Stimulated activated CD4-positive, alpha-beta T cell treated with anti-CD3 and anti-CD28 coated beads, Interleukin-15, amount 100 ng/mL, for 1 hour (primary cell): ENCODE results near the gene MYO18B.

Experiments
- DNase-seq, 2 donors: peaks; one replicate each; pipeline ENCODE4 v3.0.0-alpha.2; 2020; ENCODE audit warnings: low read depth in 1 of 2, low spot score in 1 of 2

Gene MYO18B

GRCh38 chr22:25774575-25775026, 32.6 kb downstream of the MYO18B start:
- DNase-seq: no peak

GRCh38 chr22:25775531-25775930, 33.5 kb downstream of the MYO18B start:
- DNase-seq: no peak

- no peak for DNase-seq
Measured at GRCh38 chr22:25777411-25777810, 35.4 kb downstream of the MYO18B start.

DNA sequence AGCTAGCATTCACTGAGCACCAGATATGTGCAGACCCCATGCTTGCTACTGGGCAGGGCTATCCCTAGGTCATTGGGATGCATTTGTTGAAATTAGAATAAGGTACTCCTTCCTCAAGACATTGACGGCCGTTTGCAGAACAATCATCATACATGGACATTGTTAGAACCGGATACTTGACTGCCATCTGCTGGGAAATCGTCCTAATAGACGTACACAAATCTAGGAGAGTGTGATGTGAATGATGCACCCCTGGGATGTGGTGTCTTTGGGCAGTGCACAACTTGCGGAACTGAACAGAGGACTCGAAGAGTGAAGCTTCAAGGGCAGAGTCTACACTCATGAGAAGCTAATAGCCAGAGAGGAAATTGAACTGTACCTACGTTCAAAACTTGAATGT, 35.9 kb downstream of the MYO18B start:
- no peak for DNase-seq

DNA sequence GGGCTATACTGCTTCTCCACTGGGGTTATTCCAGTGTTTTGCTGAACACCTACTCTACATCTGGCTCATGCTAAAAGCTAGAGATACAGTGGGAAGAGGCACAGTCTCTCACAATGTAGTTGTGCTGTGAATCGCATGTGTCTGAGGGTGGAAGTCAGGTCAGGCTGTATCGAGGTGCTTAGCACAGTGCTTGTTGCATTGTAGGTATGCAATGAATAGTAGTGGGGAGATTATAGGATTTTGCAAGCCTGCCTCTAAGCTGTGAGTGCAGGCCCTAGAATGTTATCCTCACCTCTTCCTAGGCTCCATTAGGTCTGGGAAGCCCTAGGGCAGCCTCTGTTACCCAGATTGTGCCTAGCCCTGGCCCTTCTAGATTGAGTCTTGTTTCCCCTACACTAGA, 37.4 kb downstream of the MYO18B start:
- no peak for DNase-seq

DNA sequence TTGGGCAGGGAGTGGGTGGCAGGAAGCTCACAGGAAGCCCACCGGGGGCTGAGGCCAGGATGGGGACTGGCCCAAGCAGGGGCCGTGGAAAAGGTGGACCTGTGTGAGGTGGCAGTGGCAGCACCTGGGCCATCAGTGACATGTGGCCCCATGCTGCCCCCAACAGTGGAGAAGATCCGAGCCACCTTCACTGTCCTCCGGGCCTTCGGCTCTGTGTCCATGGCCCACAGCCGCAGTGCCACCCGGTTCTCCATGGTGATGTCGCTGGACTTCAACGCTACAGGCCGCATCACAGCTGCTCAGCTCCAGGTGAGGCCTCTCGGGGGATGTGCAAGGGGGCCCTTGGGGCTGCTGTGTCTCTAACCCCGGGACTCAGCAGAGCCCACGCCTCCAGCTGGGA, 37.9 kb downstream of the MYO18B start:
- no peak for DNase-seq

DNA sequence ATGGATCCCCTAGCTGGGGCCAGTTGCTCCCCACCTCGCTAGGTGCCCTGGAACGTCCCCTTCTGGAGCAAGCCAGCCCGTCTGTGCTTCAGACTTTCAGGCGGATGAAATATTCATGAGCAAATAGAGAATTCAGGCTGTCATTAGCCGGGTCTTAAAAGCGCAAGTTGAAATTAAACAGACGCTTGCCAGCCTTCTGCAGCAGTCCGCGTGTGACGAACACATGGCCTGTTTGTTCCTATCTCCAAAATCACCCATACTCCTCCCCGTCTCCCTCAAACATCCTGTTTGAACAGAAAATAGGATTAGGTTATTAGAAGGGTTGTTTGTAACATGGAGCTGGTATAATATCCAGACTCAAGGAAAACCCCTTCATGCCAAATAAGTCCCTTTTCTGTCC, 38.7 kb downstream of the MYO18B start:
- no peak for DNase-seq

- DNase-seq: no peak
Measured at GRCh38 chr22:25781801-25782200, 39.8 kb downstream of the MYO18B start.

DNA sequence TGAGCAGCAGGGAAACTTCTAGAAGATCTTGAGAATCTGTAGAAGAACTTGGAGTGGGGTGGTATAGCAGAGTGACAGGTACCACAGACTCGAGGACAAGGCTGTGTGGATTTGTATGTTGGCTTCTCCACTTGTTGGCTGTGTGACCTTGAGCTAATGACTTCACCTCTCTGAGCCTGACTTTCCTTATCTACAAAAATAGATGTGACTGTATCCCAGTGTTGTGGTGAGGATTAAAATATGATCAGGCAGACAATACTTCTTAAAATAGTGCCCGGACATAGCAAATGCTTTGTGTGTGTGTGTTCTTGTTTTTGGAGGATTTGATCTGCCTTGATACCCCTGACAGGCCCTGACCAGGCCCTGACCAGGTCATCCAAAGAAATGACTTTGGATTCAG, 40.8 kb downstream of the MYO18B start:
- DNase-seq: no peak

- no peak for DNase-seq
Measured at GRCh38 chr22:25783856-25784255, 41.9 kb downstream of the MYO18B start.

DNA sequence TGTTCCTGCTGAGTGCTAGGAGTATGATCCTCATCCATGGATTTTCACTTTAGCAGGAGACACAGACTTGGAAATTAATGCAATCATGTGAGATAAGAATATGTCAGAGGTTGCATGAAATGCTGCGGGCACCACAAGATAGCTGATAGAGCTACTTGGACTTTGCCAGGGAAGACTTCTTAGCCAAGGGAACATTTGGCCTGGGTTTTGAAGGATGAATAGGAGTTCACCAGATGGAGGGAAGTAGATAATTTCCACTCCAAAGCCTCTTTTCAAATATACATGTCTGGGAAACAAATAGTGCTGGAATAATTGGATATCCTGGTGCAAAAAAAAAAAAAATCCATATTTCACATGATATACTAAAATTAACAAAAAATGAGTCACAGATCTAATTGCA, 44.2 kb downstream of the MYO18B start:
- DNase-seq: no peak

- no peak for DNase-seq
Measured at GRCh38 chr22:25791556-25791955, 49.6 kb downstream of the MYO18B start.

DNA sequence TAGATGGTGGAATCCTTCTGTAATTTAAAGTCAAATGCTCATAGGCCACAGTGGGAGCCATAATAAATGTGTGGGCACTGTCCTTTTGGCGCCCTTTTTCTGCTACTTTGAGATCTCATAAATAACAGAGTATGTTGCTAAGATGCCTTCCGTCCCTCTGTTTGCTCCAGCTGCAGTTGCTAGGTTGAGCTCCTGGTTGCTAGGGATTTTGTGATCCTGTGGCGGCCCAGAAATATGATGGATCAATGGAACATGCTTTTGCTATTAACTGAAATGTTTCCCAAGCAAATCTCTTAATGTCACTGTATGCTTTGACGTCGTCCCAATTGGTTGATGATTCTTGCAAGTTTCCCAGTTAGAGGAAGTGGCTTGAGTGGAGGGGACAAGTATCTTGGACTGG, 53.5 kb downstream of the MYO18B start:
- DNase-seq: no peak

GRCh38 chr22:25797498-25798290, 55.7 kb downstream of the MYO18B start:
- no peak for DNase-seq

DNA sequence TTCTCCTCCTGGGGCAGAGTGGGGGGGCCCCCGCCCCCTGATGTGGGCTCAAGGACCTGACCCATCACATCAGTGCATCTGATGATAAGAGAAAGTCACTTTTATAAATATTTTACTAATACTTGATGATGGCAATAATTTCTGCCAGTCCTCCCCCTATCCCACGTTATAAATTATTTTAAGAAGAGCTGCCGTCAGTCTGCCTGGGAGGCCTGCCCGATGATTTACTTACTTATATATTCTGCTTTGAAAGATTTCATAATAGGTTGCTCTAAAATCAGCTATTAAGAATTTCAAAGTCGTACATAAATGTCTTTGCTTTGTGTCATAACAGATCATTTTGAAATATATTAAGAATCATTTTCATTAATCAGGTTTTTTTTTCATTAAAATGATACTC, 58.8 kb downstream of the MYO18B start:
- no peak for DNase-seq

DNA sequence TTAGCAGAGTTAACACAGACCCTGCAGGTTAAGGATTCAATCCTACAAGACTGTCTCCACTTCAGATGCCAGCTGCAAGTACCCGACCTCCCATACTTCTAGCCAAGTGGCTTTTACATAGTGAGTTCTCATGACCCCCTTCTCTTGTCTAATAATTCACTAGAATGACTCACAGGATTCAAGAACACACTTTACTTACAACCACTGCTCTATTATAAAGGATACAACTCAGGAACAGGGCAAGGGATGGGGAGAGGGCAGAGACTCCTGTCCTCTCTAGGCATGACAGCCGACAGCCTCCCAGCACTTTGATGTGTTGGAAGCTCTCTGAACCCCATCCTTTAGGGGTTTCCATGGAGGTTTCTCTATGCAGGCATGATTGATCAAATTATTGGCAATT, 60.0 kb downstream of the MYO18B start:
- DNase-seq: no peak

- DNase-seq: no peak
Measured at GRCh38 chr22:25804676-25805075, 62.7 kb downstream of the MYO18B start.

GRCh38 chr22:25806579-25806978, 64.6 kb downstream of the MYO18B start:
- DNase-seq: no peak

DNA sequence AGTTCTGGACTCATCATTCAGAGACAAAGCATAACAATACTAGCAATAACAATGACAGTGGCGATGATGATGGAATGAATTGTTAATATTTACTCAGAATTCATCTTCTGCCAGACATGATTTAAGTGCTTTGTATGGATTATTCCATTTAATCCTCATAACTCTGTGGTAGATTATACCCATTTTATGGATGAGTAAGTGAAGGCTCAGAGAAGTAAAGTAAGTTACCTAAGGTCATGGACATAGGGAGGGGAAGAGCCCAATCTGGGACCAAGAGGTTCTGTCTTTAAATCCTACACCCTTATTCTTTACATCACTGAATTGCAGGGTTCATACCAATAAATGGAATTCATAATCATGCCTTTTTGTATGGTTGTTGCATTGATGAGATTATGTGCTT, 72.7 kb downstream of the MYO18B start:
- no peak for DNase-seq

- no peak for DNase-seq
Measured at GRCh38 chr22:25815561-25815960, 73.6 kb downstream of the MYO18B start.

- DNase-seq: no peak
Measured at GRCh38 chr22:25816522-25817059, 74.6 kb downstream of the MYO18B start.

GRCh38 chr22:25817092-25817943, 75.3 kb downstream of the MYO18B start:
- no peak for DNase-seq
